NCI-H524 (cell line): ENCODE results near the gene ZNF618.
A peak's percentile ranks its signal among the peaks of the same experiment; 100 is the strongest.

Source experiments
- DNase-seq, 2 experiments: peaks; one replicate each; lab custom pipeline; 2025; lab: John Stamatoyannopoulos, UW

ZNF618 gene

DNA sequence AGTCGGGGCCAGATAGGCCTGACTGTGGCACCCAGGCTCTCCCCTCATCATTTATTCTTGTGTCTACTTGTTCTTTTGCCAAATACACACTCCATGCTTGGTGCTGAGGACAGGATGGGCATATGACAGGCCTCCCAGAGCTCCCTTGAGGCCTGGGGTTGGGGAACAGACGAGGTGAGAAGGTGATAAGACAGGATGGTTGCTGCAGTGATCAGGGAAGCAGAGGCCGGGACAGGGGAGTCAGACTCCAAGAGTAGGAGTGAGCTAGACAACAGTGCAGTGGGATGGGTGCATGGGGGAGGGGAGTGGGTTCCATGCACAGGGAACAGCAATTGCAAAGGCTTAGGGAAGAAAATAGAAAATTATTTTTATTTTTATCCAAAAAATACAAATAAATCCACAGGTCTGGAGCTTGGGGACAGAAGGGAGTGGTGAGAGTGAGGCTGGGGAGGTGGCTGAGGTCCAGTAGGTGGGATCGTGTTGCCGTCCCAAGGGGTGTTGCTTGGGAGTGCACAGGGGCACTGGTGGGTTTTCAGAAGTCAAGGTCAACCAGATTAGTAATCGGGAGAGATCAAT, 205.4 kb downstream of the ZNF618 start:
- no peak for DNase-seq

DNA sequence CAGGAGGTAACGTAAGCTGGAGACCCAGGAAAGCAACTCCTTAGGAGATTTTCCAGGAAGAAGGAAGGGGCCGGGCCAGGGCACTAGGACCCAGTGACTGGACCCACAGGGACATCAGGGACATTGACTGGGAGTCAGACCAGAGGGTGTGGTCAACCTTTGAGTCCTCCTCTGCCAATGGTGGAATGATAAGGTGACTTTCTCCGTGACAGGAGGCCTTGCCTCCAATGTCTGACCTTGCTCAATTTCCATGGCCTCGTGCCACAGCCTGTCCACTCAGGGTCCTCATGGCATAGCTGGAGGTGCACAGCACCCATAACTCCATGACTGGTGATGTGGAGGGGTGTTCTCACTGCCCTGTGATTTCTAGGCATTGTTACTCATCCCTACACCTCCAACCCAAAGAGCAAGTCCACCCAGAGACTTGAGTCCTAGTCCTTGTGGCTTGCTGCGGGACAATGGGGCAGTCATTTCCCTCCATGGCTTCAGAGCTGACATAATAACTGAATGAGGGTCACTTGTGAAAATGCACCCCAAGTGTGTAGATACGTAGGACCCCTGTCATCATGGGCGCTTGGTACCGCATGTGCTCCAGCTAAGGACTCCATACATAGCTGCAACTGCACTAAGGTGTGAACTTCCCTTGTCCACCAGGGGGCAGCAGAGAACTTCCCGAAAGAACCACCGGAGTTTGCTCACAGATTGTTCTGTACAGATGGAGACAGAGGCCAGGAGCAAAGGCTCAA, 206.1 kb downstream of the ZNF618 start:
- DNase-seq, result peak; percentile 97 to 99

GRCh38 chr9:114082763-114083412, 206.8 kb downstream of the ZNF618 start:
- DNase-seq, result peak in 1 of 2 experiments; percentile 87

GRCh38 chr9:114083666-114084065, 207.6 kb downstream of the ZNF618 start:
- DNase-seq, result no peak

GRCh38 chr9:114084282-114085073, 208.4 kb downstream of the ZNF618 start:
- DNase-seq, result no peak

DNA sequence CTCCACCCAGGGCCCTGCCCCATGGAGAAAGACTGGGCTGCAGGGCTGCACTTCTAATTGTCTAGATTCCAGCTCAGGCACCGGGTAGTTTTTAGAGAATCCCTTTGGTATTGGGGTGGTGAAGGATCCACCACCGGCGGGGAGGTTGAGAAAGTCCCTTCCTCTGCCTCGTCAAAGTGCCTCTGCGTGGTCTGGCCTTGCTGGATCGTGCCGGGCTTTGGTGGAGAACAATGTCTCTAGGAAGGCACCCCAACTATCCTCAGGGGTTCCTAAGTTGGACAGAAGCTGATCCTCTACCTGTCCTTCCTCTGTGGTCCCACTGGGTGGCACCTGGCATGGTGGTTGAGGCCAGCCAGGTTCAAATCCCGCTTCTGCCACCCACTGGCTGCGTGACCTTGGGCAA, 209.3 kb downstream of the ZNF618 start:
- DNase-seq, result no peak

DNA sequence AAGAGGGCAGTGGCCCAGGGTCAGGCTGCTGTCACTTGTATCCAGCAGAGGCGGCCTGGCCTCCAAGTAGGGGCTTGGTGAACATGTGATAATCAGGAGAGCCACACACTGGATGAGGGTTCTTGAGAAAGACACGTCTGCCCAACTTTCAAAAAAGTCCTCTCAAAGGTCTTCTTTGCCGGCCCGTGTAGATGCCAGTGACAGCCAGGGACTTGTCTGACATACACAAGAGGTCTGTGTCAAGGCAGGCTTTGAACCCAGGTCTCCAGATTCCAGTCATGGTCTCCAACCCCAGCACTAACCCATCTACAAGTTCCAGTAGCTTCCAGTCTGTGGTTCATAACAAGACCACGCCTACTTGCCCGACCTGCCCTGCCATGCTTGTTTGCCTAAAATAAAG, 209.9 kb downstream of the ZNF618 start:
- no peak for DNase-seq

GRCh38 chr9:114086607-114087006, 210.5 kb downstream of the ZNF618 start:
- DNase-seq, result no peak

GRCh38 chr9:114087721-114088120, 211.6 kb downstream of the ZNF618 start:
- no peak for DNase-seq

DNA sequence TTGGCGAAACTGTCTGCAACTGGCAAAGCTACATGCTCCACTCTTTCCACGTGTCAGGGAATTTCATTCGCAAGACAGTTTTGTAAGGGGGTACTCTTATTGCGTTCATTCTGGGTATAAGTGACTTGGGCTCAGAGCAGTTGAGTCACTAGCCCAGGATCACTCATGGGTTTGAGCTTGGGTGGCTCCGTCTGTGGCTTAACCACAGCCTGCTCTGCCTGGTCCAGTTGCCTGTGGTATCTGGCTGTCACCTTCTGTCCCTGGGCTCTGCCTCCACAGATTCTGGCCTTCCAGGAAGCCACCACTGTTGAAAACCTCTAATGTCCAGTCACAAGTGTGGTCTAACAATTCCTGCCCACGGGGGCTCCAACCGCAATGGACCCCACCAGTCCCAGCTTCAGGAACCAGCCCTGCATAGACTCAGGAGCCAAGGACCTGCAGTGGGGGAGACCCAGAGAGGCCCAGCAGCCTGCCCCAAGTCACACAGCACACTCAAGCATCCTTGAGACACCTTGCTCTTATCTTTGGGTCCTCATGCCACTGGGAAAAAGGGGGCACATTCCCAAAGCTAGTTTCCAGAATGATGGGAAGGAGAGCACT, 212.6 kb downstream of the ZNF618 start:
- DNase-seq, result no peak

DNA sequence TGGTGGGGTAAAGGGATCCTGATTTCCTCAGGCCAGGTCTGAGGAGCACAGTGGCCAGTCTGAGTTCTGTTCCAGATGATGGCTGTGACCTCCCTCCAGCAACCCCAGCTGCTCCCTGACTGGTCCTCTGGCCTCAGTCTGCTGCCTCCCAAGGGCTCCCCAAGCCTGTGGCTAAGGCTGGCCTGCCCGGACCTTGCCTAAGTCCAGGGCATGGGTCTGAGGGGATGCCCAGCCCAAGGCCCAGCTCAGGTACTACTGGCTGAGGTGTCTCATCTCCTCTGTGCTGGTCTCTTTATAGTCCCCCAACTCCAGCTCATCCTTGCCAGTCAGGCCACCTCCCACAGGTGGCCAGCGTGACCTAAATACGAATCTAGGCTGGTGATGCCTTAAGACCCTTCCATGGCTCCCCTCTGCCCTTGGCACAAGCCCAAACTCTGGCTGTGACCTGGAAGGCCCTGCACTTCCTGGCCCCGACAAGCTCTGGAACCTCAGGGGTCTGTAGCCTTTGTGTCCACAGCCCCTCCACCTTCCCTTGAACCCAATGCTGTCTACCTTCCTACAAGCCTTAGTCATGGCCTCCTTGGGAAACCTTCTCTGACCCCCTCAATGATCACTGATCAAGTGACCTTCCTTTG, 213.2 kb downstream of the ZNF618 start:
- no peak for DNase-seq

- no peak for DNase-seq
These were observed 214.7 kb downstream of the ZNF618 start for GRCh38 chr9:114090798-114091197.

- no peak for DNase-seq
These were observed 215.6 kb downstream of the ZNF618 start for GRCh38 chr9:114091711-114092110.

- DNase-seq, result no peak
These were observed 216.2 kb downstream of the ZNF618 start for GRCh38 chr9:114092336-114092735.

DNA sequence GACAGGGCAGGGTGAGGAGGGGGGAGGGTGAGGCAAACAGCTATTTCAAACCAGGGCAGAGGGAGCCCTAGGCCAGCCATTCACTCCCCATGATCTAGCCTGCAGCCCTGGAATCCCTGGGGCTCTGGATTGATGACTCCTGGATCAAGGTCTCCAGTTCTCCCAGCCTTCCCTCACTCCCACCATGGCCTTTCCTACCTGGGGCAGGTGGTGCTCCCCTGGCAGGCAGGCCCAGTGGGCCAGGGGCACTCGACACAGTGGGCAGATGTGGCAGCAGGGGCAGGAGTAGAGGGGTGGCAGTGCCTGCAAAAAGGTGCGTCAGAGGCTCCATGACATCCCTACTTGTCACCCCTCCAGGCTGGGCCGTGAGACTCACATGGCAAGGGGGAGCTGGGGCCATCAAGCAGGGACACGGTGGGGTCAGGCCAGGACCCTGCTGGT, 216.9 kb downstream of the ZNF618 start:
- DNase-seq, result no peak

GRCh38 chr9:114093761-114094505, 217.8 kb downstream of the ZNF618 start:
- no peak for DNase-seq

- no peak for DNase-seq
These were observed 218.9 kb downstream of the ZNF618 start for GRCh38 chr9:114094971-114095370.

- no peak for DNase-seq
These were observed 220.0 kb downstream of the ZNF618 start for GRCh38 chr9:114096041-114096511.

GRCh38 chr9:114096866-114097612, 220.9 kb downstream of the ZNF618 start:
- no peak for DNase-seq

DNA sequence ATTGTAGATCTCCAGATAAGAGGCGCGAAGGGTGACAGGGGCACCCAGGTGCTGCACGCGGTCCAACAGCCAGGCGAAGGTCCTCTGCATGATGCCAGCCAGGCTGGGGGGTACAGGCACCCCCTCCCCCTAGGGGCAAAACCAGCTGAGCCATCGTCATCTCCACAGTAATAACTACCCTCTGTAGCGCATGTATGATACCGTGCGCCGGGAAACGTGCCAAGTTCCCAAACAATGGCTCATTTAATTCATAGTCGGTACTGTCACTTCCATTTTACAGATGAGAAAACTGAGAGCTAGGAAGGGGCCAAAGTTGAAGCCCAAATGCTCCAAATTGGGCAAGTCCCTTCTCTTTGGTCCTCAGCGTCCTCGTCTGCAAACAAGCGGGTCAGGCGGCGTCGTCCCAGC, 221.5 kb downstream of the ZNF618 start:
- DNase-seq, result no peak
